NCI-H2081 (cell line): Measurements from ENCODE around the gene TIMM22.

Experiments
- DNase-seq, 2 experiments: peaks; one replicate each; lab custom pipeline; 2025; lab: John Stamatoyannopoulos, UW

Gene TIMM22

DNA sequence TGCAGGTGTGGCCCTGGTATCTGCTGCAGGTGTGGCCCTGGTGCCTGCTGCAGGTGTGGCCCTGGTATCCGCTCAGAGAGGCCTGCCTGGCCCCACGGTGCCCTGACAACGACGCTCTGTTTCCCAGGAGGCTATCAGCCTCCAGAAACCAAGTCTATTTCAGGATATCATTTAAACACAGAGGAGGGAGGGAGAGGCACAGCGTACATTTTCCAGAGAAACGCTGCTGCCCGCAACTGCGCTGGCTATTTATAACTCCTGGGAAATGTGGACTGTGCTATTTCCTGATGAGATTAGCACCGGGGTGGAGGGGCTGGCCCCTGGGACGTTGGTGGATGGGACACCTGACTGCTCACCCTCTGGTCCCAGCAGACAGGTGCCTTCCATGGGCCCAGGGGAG, 22.5 kb downstream of the TIMM22 start:
- no peak for DNase-seq

DNA sequence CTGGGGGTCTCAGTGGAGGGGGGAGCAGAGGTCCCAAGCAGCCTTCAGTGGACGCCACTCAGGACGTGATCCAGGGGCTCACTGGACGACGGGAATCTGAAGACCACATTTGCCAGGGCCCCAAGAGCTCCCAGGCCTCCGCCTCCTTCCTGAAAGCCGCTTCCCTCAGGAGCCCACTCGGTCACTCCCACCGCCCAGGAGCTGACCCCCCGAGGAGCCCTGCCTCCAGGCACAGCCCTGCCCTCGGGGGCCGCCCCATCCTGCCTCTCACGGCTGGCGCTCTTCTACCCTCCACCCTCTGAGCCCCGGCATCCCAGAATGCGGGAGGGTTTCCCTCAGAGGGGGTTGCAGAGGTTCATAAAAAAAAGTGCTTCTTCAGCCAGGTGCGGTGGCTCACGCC, 24.2 kb downstream of the TIMM22 start:
- DNase-seq: no peak

GRCh38 chr17:1022278-1023024, 25.5 kb downstream of the TIMM22 start:
- DNase-seq: no peak

- no peak for DNase-seq
Observed at GRCh38 chr17:1024076-1024475, 27.1 kb downstream of the TIMM22 start.

- DNase-seq: no peak
Observed at GRCh38 chr17:1025733-1026598, 29.0 kb downstream of the TIMM22 start.

- DNase-seq: no peak
Observed at GRCh38 chr17:1026599-1026975, 29.7 kb downstream of the TIMM22 start.

- no peak for DNase-seq
Observed at GRCh38 chr17:1027044-1027443, 30.1 kb downstream of the TIMM22 start.

DNA sequence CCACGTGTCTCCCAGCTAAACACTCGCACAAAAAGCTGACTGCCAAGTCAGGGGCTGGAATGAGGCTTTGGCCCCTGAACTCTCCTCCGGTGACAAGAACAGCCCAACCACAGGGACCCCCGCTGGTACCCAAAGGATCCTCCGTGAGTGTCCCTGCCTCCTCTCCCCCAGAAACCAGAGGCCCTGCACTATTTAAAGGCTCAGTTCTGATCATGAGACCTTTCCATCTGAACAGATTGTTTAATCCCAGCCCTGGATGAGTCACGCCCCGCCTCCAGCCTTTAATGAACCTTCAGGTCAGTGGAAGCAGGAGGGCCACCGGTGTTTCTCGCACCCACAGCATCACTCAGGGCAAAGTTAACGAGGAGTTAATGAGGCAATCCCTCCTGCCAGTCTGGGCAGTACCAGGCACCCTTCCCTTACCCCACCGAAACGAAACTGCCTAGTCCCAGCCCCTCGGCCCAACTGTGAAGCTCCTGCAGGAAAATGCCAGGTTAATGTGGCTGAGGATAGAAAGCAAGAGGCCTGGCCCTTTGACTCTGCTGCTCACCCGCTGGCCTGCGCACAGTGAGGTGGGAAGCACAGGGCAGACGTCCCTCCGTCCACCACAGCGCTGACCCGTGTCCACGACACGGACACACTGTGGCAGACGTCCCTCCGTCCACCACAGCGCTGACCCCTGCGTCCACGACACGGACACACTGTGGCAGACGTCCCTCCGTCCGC, 32.4 kb downstream of the TIMM22 start:
- DNase-seq: no peak

- no peak for DNase-seq
Observed at GRCh38 chr17:1029922-1030644, 33.2 kb downstream of the TIMM22 start.

DNA sequence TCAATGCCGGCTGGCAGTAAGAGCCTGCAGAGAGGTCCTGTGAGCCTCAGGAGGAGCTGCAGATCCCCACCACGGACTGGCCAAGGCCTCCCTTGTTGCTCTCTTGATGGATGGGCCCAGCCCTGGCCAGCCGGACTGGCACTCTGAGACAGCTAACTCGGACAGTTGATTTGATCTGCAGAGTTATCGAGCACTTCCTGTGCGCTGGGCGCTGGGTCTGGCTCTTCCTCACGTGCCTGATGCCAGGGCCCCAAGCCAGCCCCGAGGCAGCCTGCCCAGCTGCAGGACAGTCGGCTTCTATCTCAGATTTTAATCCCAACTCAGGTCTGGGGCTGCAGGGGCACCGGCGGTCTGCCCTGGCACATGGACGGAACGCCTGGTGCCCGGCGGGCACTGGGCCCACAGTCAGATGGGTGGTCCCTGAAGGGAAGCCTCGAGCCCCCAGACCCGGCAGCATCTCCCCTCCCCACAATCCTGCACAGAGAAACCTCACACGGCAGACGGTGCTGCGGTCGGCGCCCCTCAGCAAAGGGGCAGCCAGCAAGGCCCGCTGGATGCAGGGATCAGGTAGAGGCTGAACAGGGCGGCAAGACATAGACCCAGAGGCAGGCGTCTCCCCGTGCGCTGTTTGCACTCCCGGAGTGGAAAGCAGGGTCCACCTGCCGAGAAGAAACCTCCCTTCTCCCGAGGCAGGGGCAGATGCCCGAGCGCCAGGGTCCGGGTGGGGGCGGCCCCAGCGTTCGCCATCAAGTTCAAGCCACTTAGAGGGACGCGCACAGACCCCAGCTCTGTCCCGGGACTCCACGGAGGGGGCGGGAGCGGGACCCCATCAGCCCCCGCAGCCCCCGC, 34.0 kb downstream of the TIMM22 start:
- no peak for DNase-seq

DNA sequence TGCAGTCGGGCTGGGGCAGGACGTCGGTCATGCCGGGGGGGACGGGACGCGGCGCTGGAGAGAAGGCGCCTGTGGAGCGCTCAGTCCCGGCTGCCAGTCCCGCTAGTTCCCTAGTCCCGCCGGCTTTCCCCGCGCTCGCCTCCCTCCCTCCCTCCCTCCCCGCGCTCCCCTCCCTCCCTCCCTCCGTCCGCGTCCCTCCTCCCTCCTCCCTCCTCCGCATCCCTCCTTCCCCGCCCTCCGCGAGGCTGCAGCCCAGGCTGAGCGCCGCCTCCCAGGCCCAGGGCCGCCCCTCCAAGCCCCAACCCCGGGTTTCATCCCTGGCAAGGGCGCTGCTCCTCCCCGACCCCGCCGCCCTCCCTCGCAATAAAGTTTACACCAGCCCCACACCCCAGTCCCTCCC, 34.8 kb downstream of the TIMM22 start:
- DNase-seq: no peak

GRCh38 chr17:1032391-1032790, 35.5 kb downstream of the TIMM22 start:
- DNase-seq: no peak

DNA sequence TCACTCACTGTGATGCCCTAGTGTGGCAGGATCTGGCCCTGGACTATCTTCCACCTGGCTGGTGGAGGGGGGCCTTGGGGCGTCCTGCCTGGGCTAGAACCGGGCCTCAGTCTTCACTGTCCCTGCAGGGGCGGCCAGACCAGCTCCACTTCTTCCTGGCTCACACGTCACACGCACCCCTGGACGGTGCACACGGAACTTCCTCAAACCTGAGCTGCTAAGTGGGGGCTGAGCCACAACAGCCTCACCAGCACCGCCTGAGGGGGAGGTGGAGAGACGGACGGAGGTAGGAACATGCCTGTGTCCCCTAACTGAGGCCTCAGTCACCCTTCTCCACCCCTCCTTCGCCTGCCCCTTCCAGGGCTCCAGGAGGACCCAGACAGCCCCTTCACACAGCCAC, 36.6 kb downstream of the TIMM22 start:
- DNase-seq: no peak

GRCh38 chr17:1034652-1035210, 37.8 kb downstream of the TIMM22 start:
- DNase-seq: no peak

DNA sequence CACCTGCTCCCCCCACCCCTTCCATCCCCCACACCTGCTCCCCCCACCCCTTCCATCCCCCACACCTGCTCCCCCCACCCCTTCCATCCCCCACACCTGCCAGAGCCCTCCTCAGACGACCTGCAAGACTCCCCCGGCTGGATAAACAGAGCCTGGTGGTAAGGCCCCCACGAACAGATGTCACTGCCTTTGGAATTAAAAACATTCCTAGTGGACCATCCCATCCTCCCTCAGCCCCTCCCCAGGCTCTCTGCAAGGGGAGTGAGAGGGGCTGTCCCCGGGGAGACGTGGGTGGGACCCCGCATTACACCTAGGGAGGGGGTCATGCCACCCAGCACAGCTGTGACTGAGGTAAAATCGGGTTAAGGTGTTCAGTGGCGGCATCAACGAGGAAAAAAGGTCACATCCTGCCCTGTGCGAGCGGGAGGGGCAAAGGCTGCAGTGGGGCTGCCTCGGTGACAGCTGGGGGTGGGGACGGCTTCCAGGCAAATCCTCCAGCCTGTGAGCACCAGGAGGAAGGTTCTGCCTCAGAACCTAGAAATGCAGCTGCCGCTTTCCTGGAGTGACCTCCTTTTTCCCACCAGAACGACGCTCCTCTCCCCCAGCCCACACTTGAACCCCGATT, 38.7 kb downstream of the TIMM22 start:
- no peak for DNase-seq

DNA sequence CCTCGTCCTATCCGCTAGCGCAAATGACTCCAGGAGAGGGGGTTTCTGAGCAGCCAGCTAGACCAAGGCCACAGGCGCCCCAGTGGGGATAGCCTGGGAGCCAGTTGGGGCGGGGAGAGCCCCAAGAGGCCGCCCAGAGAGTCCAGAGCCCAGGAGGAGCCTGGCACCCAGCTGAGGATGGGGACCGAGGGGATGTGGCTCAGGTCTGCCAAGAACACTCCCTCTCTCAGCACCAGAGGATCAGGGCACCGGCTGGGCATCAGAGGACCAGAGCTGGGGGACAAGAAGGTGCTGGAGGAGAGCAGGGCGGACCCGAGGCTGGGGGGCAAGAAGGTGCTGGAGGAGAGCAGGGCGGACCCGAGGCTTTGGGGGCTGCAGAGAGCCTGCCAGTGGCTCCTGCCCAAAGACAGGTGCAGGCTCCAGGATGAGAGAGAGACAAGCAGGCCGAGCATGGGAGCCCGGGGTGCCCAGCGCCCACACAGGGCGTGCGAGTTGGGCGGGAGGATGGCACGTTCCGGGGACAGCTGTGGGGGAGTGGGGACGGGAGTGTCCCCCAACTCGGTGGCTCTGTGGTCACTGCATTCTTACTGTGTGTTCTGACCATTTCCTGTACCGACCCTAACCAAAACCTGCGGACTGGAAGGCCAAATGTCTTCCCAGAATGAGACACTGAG, 39.4 kb downstream of the TIMM22 start:
- DNase-seq: no peak

DNA sequence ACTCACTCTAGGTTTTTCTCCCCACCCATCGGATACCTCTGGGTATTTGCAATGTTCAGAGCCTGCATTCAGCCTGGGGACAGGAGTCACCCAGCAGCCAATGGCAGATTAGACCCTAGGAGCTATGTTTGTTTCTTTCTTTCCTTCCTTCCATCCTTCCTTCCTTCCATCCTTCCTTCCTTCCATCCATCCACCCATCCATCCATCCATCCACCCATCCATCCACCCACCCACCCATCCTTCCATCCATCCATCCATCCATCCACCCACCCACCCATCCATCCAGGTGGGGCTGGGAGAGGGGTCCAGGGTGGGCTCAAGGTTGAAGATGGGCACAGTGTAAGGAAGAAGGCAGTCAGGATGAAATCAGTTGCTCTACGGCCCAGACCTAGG, 39.9 kb downstream of the TIMM22 start:
- DNase-seq: no peak

DNA sequence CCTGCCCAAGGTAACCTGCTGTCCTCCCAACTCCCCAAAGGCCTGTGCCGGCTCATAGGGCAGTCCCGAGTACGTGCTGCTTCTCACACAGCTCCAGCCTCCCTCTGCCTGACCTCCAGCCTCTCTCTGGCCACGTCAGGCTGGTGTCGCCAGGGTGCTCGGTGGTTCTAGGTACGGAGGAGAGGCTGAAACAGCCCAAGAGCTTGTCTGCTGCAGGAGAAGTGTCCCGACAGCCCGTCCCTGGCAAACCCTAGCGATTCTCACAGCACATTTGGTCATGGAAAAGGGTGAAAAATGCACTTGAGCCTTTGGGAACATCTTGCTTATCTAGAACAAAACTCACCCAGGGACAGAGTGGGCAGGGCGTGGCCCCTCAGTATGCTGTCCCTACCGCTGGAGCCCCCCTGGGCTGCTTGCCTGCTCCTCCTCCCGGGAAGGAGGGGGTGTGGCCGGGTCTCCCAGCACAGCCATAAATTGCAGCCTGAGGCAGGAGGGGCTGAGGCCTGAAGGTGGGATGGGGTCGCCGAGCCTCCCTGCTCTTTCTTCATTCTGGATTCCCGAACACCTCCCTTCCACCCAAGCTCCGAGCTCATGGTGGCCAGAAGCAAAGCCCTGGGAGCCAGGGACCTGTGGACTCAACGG, 40.4 kb downstream of the TIMM22 start:
- no peak for DNase-seq

GRCh38 chr17:1038459-1039122, 41.7 kb downstream of the TIMM22 start:
- no peak for DNase-seq
